Calu3 (cell line): ENCODE measurements around the gene MSI2. TPM values are rescaled to one million over a fixed set of nuclear protein-coding genes. Genes with fewer than 3 reads are reported as not detected.

Experiments
- BruUV-seq: library from RNA; stranded (reverse); fragments of 400-500 nt; replicated peaks from 2 replicates; lab custom pipeline; 2021; lab: Mats Ljungman, UMichigan
- CTCF ChIA-PET: fragments of 300-600 bp; sonication (Branson Sonifier 250); formaldehyde crosslinking; loops from one replicate; lab custom pipeline; 2022; ENCODE audit warnings: antibody characterized with exemption; lab: Charles Lee
- DNase-seq: peaks from one replicate; pipeline ENCODE4 v3.0.0; 2022
- H3K27ac Mint-ChIP-seq: one replicate; pipeline ENCODE4 v1.8.0; 2022; ENCODE audit warnings: mixed read lengths; ENCODE audit not compliant: unreplicated experiment
- H3K27me3 Mint-ChIP-seq: one replicate; pipeline ENCODE4 v1.8.0; 2022; ENCODE audit warnings: mixed read lengths; ENCODE audit not compliant: unreplicated experiment
- H3K36me3 Mint-ChIP-seq: one replicate; pipeline ENCODE4 v1.8.0; 2022; ENCODE audit warnings: mild to moderate bottlenecking, moderate library complexity, mixed read lengths; ENCODE audit not compliant: insufficient read depth, unreplicated experiment
- H3K4me1 Mint-ChIP-seq: one replicate; pipeline ENCODE4 v1.8.0; 2022; ENCODE audit warnings: mild to moderate bottlenecking, low read depth, mixed read lengths; ENCODE audit not compliant: unreplicated experiment
- H3K4me3 Mint-ChIP-seq: one replicate; pipeline ENCODE4 v1.8.0; 2022; ENCODE audit warnings: mild to moderate bottlenecking, low read depth, moderate library complexity, mixed read lengths; ENCODE audit not compliant: unreplicated experiment
- H3K9me3 Mint-ChIP-seq: one replicate; pipeline ENCODE4 v1.8.0; 2022; ENCODE audit warnings: low read depth, mixed read lengths; ENCODE audit not compliant: unreplicated experiment
- intact Hi-C: fragments of 100-400 bp; cut with micrococcal nuclease; formaldehyde crosslinking; loops from one replicate; pipeline ENCODE4 v1.10.0; 2022; ENCODE audit not compliant: unreplicated experiment
- total RNA-seq: library from RNA; stranded (reverse); gene quantifications from 2 replicates; pipeline ENCODE4 v1.2.3, GENCODE V29; 2022
- TF ChIP-seq, protein P1 (sequence below): fragments of 200-600 bp; IDR thresholded peaks from one replicate; pipeline ENCODE4 v1.8.0; 2022; ENCODE audit warnings: antibody characterized with exemption; ENCODE audit not compliant: unreplicated experiment

MSI2 gene
- total RNA-seq, 1 experiment from 2014 or later: 66.4 TPM

DNA sequence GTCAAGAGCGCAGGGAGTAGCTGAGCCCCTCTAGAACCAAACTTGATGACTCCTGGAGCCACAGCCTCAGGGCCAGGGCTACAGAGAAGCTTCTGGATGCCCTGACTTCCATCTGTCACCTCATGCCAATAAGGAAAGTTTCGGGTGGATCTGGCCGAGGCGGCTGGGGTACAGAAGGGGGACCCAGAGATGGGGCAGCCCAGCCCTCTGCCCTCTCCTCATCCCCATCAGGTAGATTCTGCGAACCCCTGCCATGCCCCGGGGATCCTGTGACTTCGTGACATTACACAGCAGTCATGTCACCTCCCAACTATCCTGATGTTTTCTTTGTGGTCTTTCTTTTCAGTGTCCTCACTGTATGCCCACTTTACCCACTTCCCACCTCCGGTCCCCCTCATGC, 374.4 kb downstream of the MSI2 start:
- peaks cover 2% of the 10 kb centered on the region for H3K9me3 Mint-ChIP-seq
- H3K4me3 Mint-ChIP-seq: no peak overlapping the region
- H3K4me1 Mint-ChIP-seq: no peaks in the 10 kb centered on the region
- H3K27ac Mint-ChIP-seq: no peak overlapping the region
- CTCF ChIA-PET: interaction anchor here (0.6 kb wide), 1 partner anchor 164 kb away, joined by 3 read pairs; no protein-coding TSS in a partner anchor
- H3K27me3 Mint-ChIP-seq: no peaks in the 10 kb centered on the region
- no peak for DNase-seq
- H3K36me3 Mint-ChIP-seq: peaks cover 3% of the 10 kb centered on the region
- no TSS peak for BruUV-seq
- TF ChIP-seq, protein P1, sequence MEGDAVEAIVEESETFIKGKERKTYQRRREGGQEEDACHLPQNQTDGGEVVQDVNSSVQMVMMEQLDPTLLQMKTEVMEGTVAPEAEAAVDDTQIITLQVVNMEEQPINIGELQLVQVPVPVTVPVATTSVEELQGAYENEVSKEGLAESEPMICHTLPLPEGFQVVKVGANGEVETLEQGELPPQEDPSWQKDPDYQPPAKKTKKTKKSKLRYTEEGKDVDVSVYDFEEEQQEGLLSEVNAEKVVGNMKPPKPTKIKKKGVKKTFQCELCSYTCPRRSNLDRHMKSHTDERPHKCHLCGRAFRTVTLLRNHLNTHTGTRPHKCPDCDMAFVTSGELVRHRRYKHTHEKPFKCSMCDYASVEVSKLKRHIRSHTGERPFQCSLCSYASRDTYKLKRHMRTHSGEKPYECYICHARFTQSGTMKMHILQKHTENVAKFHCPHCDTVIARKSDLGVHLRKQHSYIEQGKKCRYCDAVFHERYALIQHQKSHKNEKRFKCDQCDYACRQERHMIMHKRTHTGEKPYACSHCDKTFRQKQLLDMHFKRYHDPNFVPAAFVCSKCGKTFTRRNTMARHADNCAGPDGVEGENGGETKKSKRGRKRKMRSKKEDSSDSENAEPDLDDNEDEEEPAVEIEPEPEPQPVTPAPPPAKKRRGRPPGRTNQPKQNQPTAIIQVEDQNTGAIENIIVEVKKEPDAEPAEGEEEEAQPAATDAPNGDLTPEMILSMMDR: no peak
- intact Hi-C loops: no loop called here

DNA sequence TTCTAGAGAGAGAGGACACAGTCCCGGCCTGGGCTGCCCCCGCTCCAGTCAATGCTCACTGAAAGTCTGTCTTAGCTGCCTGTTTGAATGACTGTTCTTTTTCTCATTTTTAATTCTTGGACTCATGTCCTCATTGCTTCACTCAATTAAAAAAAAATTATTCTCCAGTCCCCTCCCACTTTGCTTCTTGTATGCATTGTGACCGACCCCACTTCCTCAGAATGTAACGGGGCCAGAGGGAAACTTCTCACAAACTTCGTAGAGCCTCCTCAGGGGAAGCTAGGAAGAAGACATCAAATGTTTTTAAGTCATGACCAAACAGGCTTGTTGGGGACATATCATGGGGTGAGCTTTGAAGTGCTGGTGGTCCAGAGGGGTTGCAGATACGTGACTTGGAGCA, 375.5 kb downstream of the MSI2 start:
- no TSS peak for BruUV-seq
- Mint-ChIP-seq H3K27ac (no peak overlapping the region), H3K9me3 (peaks cover 2% of the 10 kb centered on the region), H3K36me3 (peaks cover 3% of the 10 kb centered on the region), H3K4me3 (no peak overlapping the region), H3K4me1 (no peaks in the 10 kb centered on the region), H3K27me3 (no peaks in the 10 kb centered on the region)
- TF ChIP-seq, protein P1: no peak
- no peak for DNase-seq
- CTCF ChIA-PET: no interaction called here
- intact Hi-C loops: no loop called here

DNA sequence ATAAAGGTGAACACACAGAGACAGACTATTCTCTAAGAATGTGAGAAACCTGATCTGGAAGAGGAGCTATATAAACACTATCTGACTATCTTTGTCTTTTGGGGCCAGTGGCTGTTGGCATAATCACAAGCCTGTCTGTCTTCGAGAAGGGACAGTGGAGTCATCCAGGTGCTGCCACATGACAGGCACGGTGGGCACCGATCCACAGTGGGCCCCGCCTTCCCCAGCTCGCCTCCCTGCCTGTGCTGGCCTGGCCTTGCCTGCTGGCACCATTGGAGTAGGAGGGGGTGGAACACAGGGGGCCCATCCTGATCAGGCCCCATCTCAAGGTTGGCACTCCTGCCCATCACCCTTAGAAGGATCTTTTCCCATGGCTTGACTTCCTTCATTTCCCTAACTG, 376.0 kb downstream of the MSI2 start:
- Mint-ChIP-seq H3K9me3 (peaks cover 2% of the 10 kb centered on the region), H3K4me1 (no peaks in the 10 kb centered on the region), H3K4me3 (no peak overlapping the region), H3K27ac (no peak overlapping the region), H3K36me3 (peaks cover 3% of the 10 kb centered on the region), H3K27me3 (no peaks in the 10 kb centered on the region)
- no TSS peak for BruUV-seq
- no peak for DNase-seq
- CTCF ChIA-PET: no interaction called here
- TF ChIP-seq, protein P1: no peak
- intact Hi-C loops: no loop called here

DNA sequence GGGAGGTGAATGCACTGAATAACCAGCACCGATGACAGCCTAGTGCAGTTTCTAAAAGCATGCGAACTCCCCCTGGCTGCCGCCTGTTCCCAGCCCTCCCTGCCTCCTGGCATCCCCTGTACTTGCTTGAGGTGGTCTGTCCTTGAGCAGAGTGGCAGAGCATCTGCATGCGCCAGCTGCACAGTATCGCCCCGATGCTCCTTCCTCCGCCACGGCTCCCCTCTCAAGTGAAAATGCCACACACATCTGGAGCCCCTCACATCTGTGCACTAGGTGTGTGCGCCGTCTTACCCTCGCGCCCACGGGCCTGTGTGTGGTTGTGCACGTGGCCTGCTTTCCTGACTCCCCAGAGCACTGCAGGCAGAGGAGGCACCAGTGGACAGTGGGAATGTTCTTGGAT, 376.9 kb downstream of the MSI2 start:
- no peak overlapping the region for H3K27ac Mint-ChIP-seq
- CTCF ChIA-PET: no interaction called here
- intact Hi-C loops: no loop called here
- H3K4me3 Mint-ChIP-seq: no peak overlapping the region
- H3K9me3 Mint-ChIP-seq: peaks cover 2% of the 10 kb centered on the region
- no peaks in the 10 kb centered on the region for H3K4me1 Mint-ChIP-seq
- TF ChIP-seq, protein P1: no peak
- peaks cover 3% of the 10 kb centered on the region for H3K36me3 Mint-ChIP-seq
- no peaks in the 10 kb centered on the region for H3K27me3 Mint-ChIP-seq
- DNase-seq: no peak
- no TSS peak for BruUV-seq
